B cell (primary cell): ENCODE measurements around the gene NUBP2. TPM values are rescaled to one million over a fixed set of nuclear protein-coding genes. Genes with fewer than 3 reads are reported as not detected.

ENCODE experiments used
- ATAC-seq: fragments of 200-7000 bp; cut with Tn5 transposase; one replicate; pipeline ENCODE4 v1.10.0; 2021; ENCODE audit warnings: low read depth, mild to moderate bottlenecking, moderate number of reproducible peaks, moderate library complexity
- CTCF ChIA-PET: fragments of 350-600 bp; sonication (Branson Sonifier 250); formaldehyde crosslinking; loops from one replicate; lab custom pipeline; 2021; ENCODE audit warnings: antibody characterized with exemption, inconsistent platforms; lab: Charles Lee
- POLR2A ChIA-PET: fragments of 350-600 bp; sonication (Branson Sonifier 250); formaldehyde crosslinking; loops from one replicate; lab custom pipeline; 2021; ENCODE audit warnings: antibody characterized with exemption; lab: Charles Lee
- DNase-seq: peaks from one replicate; pipeline ENCODE4 v3.0.0; 2013
- H2AFZ ChIP-seq: 2 replicates; pipeline ENCODE4 v1.6.1; 2012; ENCODE audit warnings: mild to moderate bottlenecking, low read depth, low read length; ENCODE audit not compliant: insufficient read depth, poor library complexity, severe bottlenecking
- H3K27ac ChIP-seq, 2 donors: 1 replicate in 1 of 2; 2 replicates in 1 of 2; pipeline ENCODE4 v1.5.1; 2012 to 2013; ENCODE audit warnings: low read length in 2 of 2, mild to moderate bottlenecking in 2 of 2, moderate library complexity in 1 of 2
- H3K27me3 ChIP-seq, 4 experiments: fragments of 200-600 bp in 1 of 4; sonication (generic) in 1 of 4; replicated peaks in 1 of 4; 1 replicate in 2 of 4; 2 replicates in 2 of 4; pipeline versions ENCODE4 v1.6.1 to v1.7.0; 2013 to 2016; ENCODE audit warnings: low read length in 3 of 4, mild to moderate bottlenecking in 2 of 4, mixed read lengths in 1 of 4, moderate library complexity in 1 of 4; ENCODE audit not compliant: insufficient read depth in 4 of 4, control insufficient read depth in 3 of 4; ENCODE audit errors: control extremely low read depth in 1 of 4
- H3K36me3 ChIP-seq, 2 experiments: replicated peaks in 1 of 2; 1 replicate in 1 of 2; 2 replicates in 1 of 2; pipeline versions ENCODE4 v1.6.1 to v1.7.1; 2013; ENCODE audit warnings: low read length in 1 of 2; ENCODE audit not compliant: insufficient read depth in 2 of 2, control insufficient read depth in 1 of 2; ENCODE audit errors: control extremely low read depth in 1 of 2, extremely low read depth in 1 of 2
- H3K4me1 ChIP-seq, 2 donors: fragments of 200-600 bp in 1 of 2; sonication (generic) in 1 of 2; 1 replicate in 1 of 2; 2 replicates in 1 of 2; pipeline versions ENCODE4 v1.5.1 to v1.6.1; 2013 to 2017; ENCODE audit warnings: low read length in 2 of 2; ENCODE audit not compliant: control insufficient read depth in 2 of 2, insufficient read depth in 2 of 2
- H3K4me2 ChIP-seq: replicated peaks from 2 replicates; pipeline ENCODE3; 2012; ENCODE audit warnings: mild to moderate bottlenecking, low read depth, low read length; ENCODE audit not compliant: poor library complexity, severe bottlenecking
- H3K4me3 ChIP-seq, 5 experiments: fragments of 200-600 bp in 1 of 5; sonication (generic) in 1 of 5; 1 replicate in 3 of 5; 2 replicates in 2 of 5; pipeline versions ENCODE4 v1.5.1 to v1.7.0; 2011 to 2016; ENCODE audit warnings: low read length in 4 of 5, mild to moderate bottlenecking in 4 of 5, low read depth in 2 of 5, control low read depth in 1 of 5, moderate library complexity in 1 of 5; ENCODE audit not compliant: insufficient read depth in 1 of 5; ENCODE audit errors: control extremely low read depth in 1 of 5, extremely low read depth in 1 of 5
- H3K79me2 ChIP-seq: fragments of 200-600 bp; sonication (generic); one replicate; pipeline ENCODE4 v1.6.0; 2016; ENCODE audit warnings: low read length; ENCODE audit not compliant: control insufficient read depth, insufficient read depth
- H3K9ac ChIP-seq: fragments of 200-600 bp; sonication (generic); 2 replicates; pipeline ENCODE4 v1.6.1; 2017; ENCODE audit warnings: mild to moderate bottlenecking, low read length, moderate library complexity
- H3K9me3 ChIP-seq, 3 donors: one replicate each; pipeline versions ENCODE4 v1.6.1 to v1.7.1; 2013; ENCODE audit warnings: low read length in 2 of 3; ENCODE audit not compliant: control insufficient read depth in 2 of 3, insufficient read depth in 1 of 3; ENCODE audit errors: control extremely low read depth in 1 of 3
- H4K20me1 ChIP-seq: 2 replicates; pipeline ENCODE4 v1.6.0; 2012; ENCODE audit warnings: mild to moderate bottlenecking, low read length; ENCODE audit not compliant: insufficient read depth, control insufficient read depth, poor library complexity, severe bottlenecking
- H3K27ac Mint-ChIP-seq: one replicate; pipeline ENCODE4 v1.8.0; 2021; ENCODE audit warnings: mixed read lengths
- H3K27me3 Mint-ChIP-seq: one replicate; pipeline ENCODE4 v1.8.0; 2021; ENCODE audit warnings: mixed read lengths
- H3K4me1 Mint-ChIP-seq: one replicate; pipeline ENCODE4 v1.8.0; 2021; ENCODE audit warnings: mixed read lengths
- H3K4me3 Mint-ChIP-seq: one replicate; pipeline ENCODE4 v1.8.0; 2021; ENCODE audit warnings: mixed read lengths
- H3K9me3 Mint-ChIP-seq: one replicate; pipeline ENCODE4 v1.8.0; 2022; ENCODE audit warnings: mixed read lengths; ENCODE audit not compliant: insufficient read depth
- EZH2 ChIP-seq: IDR thresholded peaks from 2 replicates; pipeline ENCODE4 v1.6.1; 2012; ENCODE audit warnings: borderline replicate concordance, low read depth, mild to moderate bottlenecking, moderate library complexity, low read length; ENCODE audit not compliant: insufficient read depth, poor library complexity, severe bottlenecking
- WGBS: methylation state at CpG from one replicate; pipeline ENCODE4 v1.1.5; 2013; ENCODE audit warnings: missing lambda C conversion rate; ENCODE audit not compliant: insufficient coverage; 5-methylcytosine and 5-hydroxymethylcytosine counted together
- intact Hi-C: fragments of 100-400 bp; cut with micrococcal nuclease; formaldehyde crosslinking; loops from one replicate; pipeline ENCODE4 v1.10.0; 2022
- polyA plus RNA-seq: library from polyadenylated mRNA; depleted of rRNA; stranded (reverse); fragments of >200 nt; gene quantifications from 2 replicates; pipeline ENCODE4 v1.2.3, GENCODE V29; 2012
- total RNA-seq, 2 donors: library from RNA; stranded (reverse); fragments of 120-200 nt in 1 of 2; gene quantifications; 1 replicate in 1 of 2; 2 replicates in 1 of 2; pipeline versions ENCODE4 v1.2.3 to v1.2.4, GENCODE V29; 2013 to 2022
- TF ChIP-seq, protein P1 (sequence below): fragments of 200-600 bp; IDR thresholded peaks from one replicate; pipeline ENCODE4 v1.8.0; 2022; ENCODE audit warnings: antibody characterized with exemption, mild to moderate bottlenecking

The NUBP2 gene
- total and polyA plus RNA-seq, 2 donors (not counting 1 experiment from before 2014, with no cell fraction given): 50.2 to 71.7 TPM

DNA sequence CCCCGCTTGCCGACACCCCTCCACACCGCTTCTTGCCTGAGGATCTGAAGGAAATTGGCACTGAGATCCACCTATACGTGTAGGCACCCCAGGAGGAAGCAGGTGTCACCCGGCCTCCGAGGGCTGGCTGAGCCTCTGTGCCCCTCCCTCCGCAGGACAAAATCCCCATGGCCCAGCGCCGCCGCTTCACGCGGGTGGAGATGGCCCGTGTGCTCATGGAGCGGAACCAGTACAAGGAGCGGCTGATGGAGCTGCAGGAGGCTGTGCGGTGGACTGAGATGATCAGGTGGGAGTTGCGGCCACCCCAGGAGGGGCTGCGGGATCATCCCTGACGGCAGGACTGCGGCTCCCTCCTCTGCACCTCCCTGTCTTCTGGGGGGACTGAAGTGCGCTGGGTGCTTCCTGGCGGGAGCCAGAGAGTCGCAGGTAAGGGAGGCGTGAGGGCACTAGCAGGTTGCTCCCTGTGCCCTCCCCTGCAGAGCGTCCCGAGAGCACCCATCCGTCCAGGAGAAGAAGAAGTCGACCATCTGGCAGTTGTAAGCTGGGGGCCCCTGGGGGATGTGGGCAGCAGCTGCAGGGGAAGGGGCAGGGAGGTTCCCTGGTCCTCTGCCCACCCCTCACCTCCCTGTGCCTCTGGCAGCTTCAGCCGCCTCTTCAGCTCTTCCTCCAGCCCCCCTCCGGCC, 20.4 kb upstream of the NUBP2 start:
- Histone ChIP-seq H3K36me3 (peaks cover 0 to 75% of the 10 kb centered on the region in 2 experiments), H3K27ac (no peak overlapping the region), H3K79me2 (no peaks in the 10 kb centered on the region), H2AFZ (no peak overlapping the region), H3K9me3 (peaks cover 0 to 4% (median 0%) of the 10 kb centered on the region in 3 donors), H3K4me2 (no peak overlapping the region), H3K4me3 (no peak overlapping the region), H3K4me1 (no peaks in the 10 kb centered on the region), H4K20me1 (peaks cover 4% of the 10 kb centered on the region), H3K9ac (no peak overlapping the region), H3K27me3 (no peaks in the 10 kb centered on the region)
- POLR2A ChIA-PET: no interaction called here
- DNase-seq (no peak), ATAC-seq (no peak)
- Mint-ChIP-seq H3K4me1 (no peaks in the 10 kb centered on the region), H3K9me3 (no peaks in the 10 kb centered on the region), H3K27ac (no peak overlapping the region), H3K27me3 (no peaks in the 10 kb centered on the region), H3K4me3 (no peak overlapping the region)
- intact Hi-C loops: no loop called here
- no peak for TF ChIP-seq EZH2
- TF ChIP-seq, protein P1, sequence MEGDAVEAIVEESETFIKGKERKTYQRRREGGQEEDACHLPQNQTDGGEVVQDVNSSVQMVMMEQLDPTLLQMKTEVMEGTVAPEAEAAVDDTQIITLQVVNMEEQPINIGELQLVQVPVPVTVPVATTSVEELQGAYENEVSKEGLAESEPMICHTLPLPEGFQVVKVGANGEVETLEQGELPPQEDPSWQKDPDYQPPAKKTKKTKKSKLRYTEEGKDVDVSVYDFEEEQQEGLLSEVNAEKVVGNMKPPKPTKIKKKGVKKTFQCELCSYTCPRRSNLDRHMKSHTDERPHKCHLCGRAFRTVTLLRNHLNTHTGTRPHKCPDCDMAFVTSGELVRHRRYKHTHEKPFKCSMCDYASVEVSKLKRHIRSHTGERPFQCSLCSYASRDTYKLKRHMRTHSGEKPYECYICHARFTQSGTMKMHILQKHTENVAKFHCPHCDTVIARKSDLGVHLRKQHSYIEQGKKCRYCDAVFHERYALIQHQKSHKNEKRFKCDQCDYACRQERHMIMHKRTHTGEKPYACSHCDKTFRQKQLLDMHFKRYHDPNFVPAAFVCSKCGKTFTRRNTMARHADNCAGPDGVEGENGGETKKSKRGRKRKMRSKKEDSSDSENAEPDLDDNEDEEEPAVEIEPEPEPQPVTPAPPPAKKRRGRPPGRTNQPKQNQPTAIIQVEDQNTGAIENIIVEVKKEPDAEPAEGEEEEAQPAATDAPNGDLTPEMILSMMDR: no peak
- WGBS: 95% methylated on average over 25 of the region's 30 CpGs
- CTCF ChIA-PET: no interaction called here

DNA sequence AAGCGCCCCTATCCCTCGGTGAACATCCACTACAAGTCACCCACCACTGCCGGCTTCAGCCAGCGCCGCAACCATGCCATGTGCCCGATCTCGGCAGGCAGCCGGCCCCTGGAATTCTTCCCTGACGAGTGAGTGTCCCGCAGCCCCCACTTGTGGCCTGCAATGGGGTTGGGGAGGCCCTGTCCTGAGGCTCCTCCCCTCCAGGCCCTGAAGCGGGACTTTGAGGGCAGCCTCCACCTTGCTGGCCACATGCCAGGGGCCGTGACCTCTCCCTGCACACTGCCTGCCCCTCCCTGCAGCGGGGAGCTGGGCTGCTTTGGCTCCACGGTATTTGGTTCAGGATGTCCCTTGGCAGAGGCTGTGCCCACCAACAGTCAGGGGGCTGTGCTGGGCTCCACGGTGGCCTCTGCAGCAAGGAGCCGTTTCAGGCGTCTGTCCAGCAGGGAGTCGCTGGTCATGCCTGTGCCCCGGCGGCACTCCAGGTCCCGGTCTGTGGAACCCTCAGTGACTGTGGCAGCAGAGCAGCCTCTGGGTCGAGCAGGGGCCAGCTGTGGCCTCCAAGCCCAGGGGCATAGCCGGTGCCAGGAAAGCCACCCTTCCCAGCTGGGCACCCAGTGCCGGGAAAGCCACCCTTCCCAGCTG, 19.8 kb upstream of the NUBP2 start:
- Histone ChIP-seq H3K4me2 (no peak overlapping the region), H3K4me1 (no peaks in the 10 kb centered on the region), H3K27ac (no peak overlapping the region), H2AFZ (no peak overlapping the region), H4K20me1 (peaks cover 4% of the 10 kb centered on the region), H3K9ac (no peak overlapping the region), H3K4me3 (no peak overlapping the region), H3K36me3 (peaks cover 0 to 77% of the 10 kb centered on the region in 2 experiments), H3K79me2 (no peaks in the 10 kb centered on the region), H3K9me3 (peaks cover 0 to 4% (median 0%) of the 10 kb centered on the region in 3 donors), H3K27me3 (no peaks in the 10 kb centered on the region)
- intact Hi-C loops: no loop called here
- TF ChIP-seq, protein P1: no peak
- no peak for TF ChIP-seq EZH2
- H3K4me1 Mint-ChIP-seq: no peaks in the 10 kb centered on the region
- ChIA-PET CTCF (no interaction called here), POLR2A (no interaction called here)
- DNase-seq (no peak), ATAC-seq (no peak)
- H3K27me3 Mint-ChIP-seq: no peaks in the 10 kb centered on the region
- no peak overlapping the region for H3K4me3 Mint-ChIP-seq
- no peak overlapping the region for H3K27ac Mint-ChIP-seq
- H3K9me3 Mint-ChIP-seq: no peaks in the 10 kb centered on the region
- 97% methylated on average over 24 of the region's 24 CpGs for WGBS
